ENCODE data around the gene STAC2.

GRCh38 chr17:39196808-39197291 lies 28.9 kb downstream of the STAC2 start:
- TF ChIP-seq, protein P1, sequence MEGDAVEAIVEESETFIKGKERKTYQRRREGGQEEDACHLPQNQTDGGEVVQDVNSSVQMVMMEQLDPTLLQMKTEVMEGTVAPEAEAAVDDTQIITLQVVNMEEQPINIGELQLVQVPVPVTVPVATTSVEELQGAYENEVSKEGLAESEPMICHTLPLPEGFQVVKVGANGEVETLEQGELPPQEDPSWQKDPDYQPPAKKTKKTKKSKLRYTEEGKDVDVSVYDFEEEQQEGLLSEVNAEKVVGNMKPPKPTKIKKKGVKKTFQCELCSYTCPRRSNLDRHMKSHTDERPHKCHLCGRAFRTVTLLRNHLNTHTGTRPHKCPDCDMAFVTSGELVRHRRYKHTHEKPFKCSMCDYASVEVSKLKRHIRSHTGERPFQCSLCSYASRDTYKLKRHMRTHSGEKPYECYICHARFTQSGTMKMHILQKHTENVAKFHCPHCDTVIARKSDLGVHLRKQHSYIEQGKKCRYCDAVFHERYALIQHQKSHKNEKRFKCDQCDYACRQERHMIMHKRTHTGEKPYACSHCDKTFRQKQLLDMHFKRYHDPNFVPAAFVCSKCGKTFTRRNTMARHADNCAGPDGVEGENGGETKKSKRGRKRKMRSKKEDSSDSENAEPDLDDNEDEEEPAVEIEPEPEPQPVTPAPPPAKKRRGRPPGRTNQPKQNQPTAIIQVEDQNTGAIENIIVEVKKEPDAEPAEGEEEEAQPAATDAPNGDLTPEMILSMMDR (IDR thresholded peaks at IDR 0.05), result no peak
- TF ChIP-seq SIN3A (IDR thresholded peaks at IDR 0.05; ENCODE audit: borderline replicate concordance, insufficient read depth, low read depth, low read length), result no peak
- no peak for TF ChIP-seq REST (IDR thresholded peaks at IDR 0.05; ENCODE audit: insufficient read depth in 1 of 2, low read depth in 2 of 2, low read length in 1 of 2)
- TF ChIP-seq POLR2AphosphoS5 (IDR thresholded peaks at IDR 0.05; ENCODE audit: low read depth, low read length), result no peak
